SU-DHL-6 (cell line): ENCODE results near the gene ATXN2L.

Experiments
- H2AFZ ChIP-seq: fragments of 200-600 bp; sonication (generic); 2 replicates; pipeline ENCODE4 v1.6.1; 2014; ENCODE audit warnings: low read depth, mild to moderate bottlenecking, moderate library complexity, mixed read lengths, antibody characterized with exemption, low read length; ENCODE audit not compliant: severe bottlenecking
- H3F3A ChIP-seq: fragments of 200-600 bp; shearing (Covaris generic); 2 replicates; pipeline ENCODE4 v1.6.0; 2016; ENCODE audit warnings: antibody characterized with exemption, mild to moderate bottlenecking; ENCODE audit not compliant: insufficient read depth
- H3K27ac ChIP-seq: fragments of 200-600 bp; sonication (generic); 2 replicates; pipeline ENCODE4 v1.5.1; 2016; ENCODE audit warnings: low read depth, mild to moderate bottlenecking, low read length, moderate library complexity, mixed read lengths
- H3K27me3 ChIP-seq: fragments of 200-600 bp; sonication (generic), shearing (Covaris generic); 2 replicates; pipeline ENCODE4 v1.6.0; 2014; ENCODE audit warnings: mild to moderate bottlenecking, low read length
- H3K36me3 ChIP-seq: fragments of 200-600 bp; sonication (generic); 2 replicates; pipeline ENCODE4 v1.6.1; 2014; ENCODE audit warnings: mild to moderate bottlenecking, low read length, mixed read lengths
- H3K4me2 ChIP-seq: fragments of 300-600, 200-600 bp; shearing (Covaris generic), sonication (generic); 2 replicates; pipeline ENCODE4 v1.6.0; 2014; ENCODE audit warnings: low read length, low read depth, mild to moderate bottlenecking; ENCODE audit not compliant: poor library complexity, severe bottlenecking
- H3K4me3 ChIP-seq: fragments of 200-600 bp; sonication (generic); 2 replicates; pipeline ENCODE4 v1.5.1; 2014; ENCODE audit warnings: antibody characterized with exemption, low read length, mild to moderate bottlenecking, mixed read lengths; ENCODE audit not compliant: insufficient read depth, poor library complexity, severe bottlenecking
- H3K79me2 ChIP-seq: fragments of 200-600 bp; sonication (generic); 2 replicates; pipeline ENCODE4 v1.6.1; 2014; ENCODE audit warnings: mild to moderate bottlenecking, low read length, moderate library complexity; ENCODE audit not compliant: insufficient read depth
- H3K9ac ChIP-seq: fragments of 200-600 bp; sonication (generic); 2 replicates; pipeline ENCODE4 v1.7.0; 2014; ENCODE audit warnings: mild to moderate bottlenecking, low read length
- H3K9me2 ChIP-seq: fragments of 200-600 bp; sonication (generic); replicated peaks from 2 replicates; pipeline ENCODE4 v1.6.1; 2014; ENCODE audit warnings: low read length; ENCODE audit not compliant: insufficient read depth
- H3K9me3 ChIP-seq: fragments of 200-600 bp; sonication (generic); 2 replicates; pipeline ENCODE4 v1.6.1; 2014; ENCODE audit warnings: low read length, mixed read lengths; ENCODE audit not compliant: insufficient read depth
- H4K20me1 ChIP-seq: fragments of 200-600 bp; sonication (generic); 2 replicates; pipeline ENCODE4 v1.6.1; 2014; ENCODE audit warnings: low read depth, mild to moderate bottlenecking, antibody characterized with exemption, low read length, moderate library complexity, mixed read lengths
- EZH2phosphoT487 ChIP-seq: fragments of 200-600 bp; sonication (generic), shearing (Covaris generic); conservative IDR thresholded peaks from 2 replicates; pipeline ENCODE4 v1.6.1; 2018; ENCODE audit warnings: mild to moderate bottlenecking, antibody characterized with exemption, low read length, moderate library complexity, mixed read lengths
- TF ChIP-seq, protein P1 (sequence below): fragments of 200-600 bp; sonication (generic); IDR thresholded peaks from one replicate; pipeline ENCODE4 v1.5.1; 2017; ENCODE audit warnings: antibody characterized with exemption, mild to moderate bottlenecking, low read length, moderate library complexity; ENCODE audit not compliant: insufficient read depth, poor library complexity, severe bottlenecking

The ATXN2L gene

GRCh38 chr16:28883221-28883996, 60.6 kb downstream of the ATXN2L start:
- H3K4me2 ChIP-seq, result no peak overlapping the region
- TF ChIP-seq, protein P1, sequence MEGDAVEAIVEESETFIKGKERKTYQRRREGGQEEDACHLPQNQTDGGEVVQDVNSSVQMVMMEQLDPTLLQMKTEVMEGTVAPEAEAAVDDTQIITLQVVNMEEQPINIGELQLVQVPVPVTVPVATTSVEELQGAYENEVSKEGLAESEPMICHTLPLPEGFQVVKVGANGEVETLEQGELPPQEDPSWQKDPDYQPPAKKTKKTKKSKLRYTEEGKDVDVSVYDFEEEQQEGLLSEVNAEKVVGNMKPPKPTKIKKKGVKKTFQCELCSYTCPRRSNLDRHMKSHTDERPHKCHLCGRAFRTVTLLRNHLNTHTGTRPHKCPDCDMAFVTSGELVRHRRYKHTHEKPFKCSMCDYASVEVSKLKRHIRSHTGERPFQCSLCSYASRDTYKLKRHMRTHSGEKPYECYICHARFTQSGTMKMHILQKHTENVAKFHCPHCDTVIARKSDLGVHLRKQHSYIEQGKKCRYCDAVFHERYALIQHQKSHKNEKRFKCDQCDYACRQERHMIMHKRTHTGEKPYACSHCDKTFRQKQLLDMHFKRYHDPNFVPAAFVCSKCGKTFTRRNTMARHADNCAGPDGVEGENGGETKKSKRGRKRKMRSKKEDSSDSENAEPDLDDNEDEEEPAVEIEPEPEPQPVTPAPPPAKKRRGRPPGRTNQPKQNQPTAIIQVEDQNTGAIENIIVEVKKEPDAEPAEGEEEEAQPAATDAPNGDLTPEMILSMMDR, result no peak
- TF ChIP-seq EZH2phosphoT487, result no peak
- no peak overlapping the region for H3K27ac ChIP-seq
- H3K27me3 ChIP-seq, result no peaks in the 10 kb centered on the region
- no peaks in the 10 kb centered on the region for H3K9me2 ChIP-seq
- no peak overlapping the region for H2AFZ ChIP-seq
- H3K79me2 ChIP-seq, result peaks cover 4% of the 10 kb centered on the region; the same call in 1 of the 2 replicates
- H3K9ac ChIP-seq, result no peak overlapping the region
- H3F3A ChIP-seq, result no peaks in the 10 kb centered on the region
- H4K20me1 ChIP-seq, result no peaks in the 10 kb centered on the region
- no peaks in the 10 kb centered on the region for H3K36me3 ChIP-seq
- H3K4me3 ChIP-seq, result no peak overlapping the region
- H3K9me3 ChIP-seq, result peaks cover 4% of the 10 kb centered on the region; the same call in 1 of the 2 replicates

DNA sequence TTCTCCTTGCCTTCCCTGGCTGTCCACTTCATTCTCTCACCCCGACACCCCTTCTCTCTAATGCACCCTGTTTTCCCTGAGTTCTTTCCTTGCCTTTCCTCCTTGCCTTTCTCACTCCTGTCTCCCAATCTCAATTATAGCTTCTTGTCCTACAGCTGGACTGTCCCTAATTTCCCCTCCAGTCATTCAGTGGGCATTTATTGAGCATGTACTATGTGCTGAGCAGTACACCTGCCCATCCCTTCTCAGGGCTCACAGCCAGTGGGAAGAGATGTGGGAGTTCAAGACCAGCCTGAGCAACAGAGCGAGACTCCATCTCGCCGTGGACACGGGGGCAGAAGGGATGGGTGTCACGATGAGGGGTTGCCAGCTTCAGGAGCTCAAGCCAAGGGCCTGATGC, 61.2 kb downstream of the ATXN2L start:
- no peak for TF ChIP-seq EZH2phosphoT487
- TF ChIP-seq, protein P1, result no peak
- Histone ChIP-seq H2AFZ (no peak overlapping the region), H3K79me2 (peaks cover 2% of the 10 kb centered on the region; the same call in 1 of the 2 replicates), H3K9ac (no peak overlapping the region), H3K27me3 (no peaks in the 10 kb centered on the region), H3K27ac (no peak overlapping the region), H3K4me2 (no peak overlapping the region), H4K20me1 (no peaks in the 10 kb centered on the region), H3K4me3 (no peak overlapping the region), H3F3A (no peaks in the 10 kb centered on the region), H3K9me3 (peaks cover 4% of the 10 kb centered on the region; the same call in 1 of the 2 replicates), H3K36me3 (no peaks in the 10 kb centered on the region), H3K9me2 (no peaks in the 10 kb centered on the region)
